Posterior cingulate gyrus (tissue), 11 donors: Measurements from ENCODE around the gene CDC42BPG.
A peak's percentile ranks its signal among the peaks of the same experiment; 100 is the strongest.

Experiments used
- DNase-seq, 10 donors: peaks; one replicate each; pipeline versions ENCODE4 v3.0.0 to v3.0.0-alpha.2; 2020 to 2021; ENCODE audit warnings: mixed read lengths in 3 of 10
- intact Hi-C: fragments of 100-400 bp; cut with DNase I; formaldehyde crosslinking; loops from one replicate; pipeline ENCODE4 v1.15.1; 2023

The CDC42BPG gene

GRCh38 chr11:64796047-64796756, 48.3 kb downstream of the CDC42BPG start:
- intact Hi-C loops = no loop called here
- peak in 5 of 10 donors; percentile 6 to 66 (median 52) for DNase-seq

- intact Hi-C loops = no loop called here
- DNase-seq = peak in 3 of 10 donors; percentile 8 to 70 (median 39)
Measured at GRCh38 chr11:64794526-64794925, 49.9 kb downstream of the CDC42BPG start.

- DNase-seq = peak in 4 of 10 donors; percentile 4 to 62 (median 42)
- intact Hi-C loops = no loop called here
Measured at GRCh38 chr11:64793271-64794160, 50.9 kb downstream of the CDC42BPG start.

GRCh38 chr11:64792482-64792881, 52.0 kb downstream of the CDC42BPG start:
- peak in 2 of 10 donors; percentile 6 to 10 for DNase-seq
- intact Hi-C loops = no loop called here

- peak in 3 of 10 donors; percentile 11 to 60 (median 49) for DNase-seq
Measured at GRCh38 chr11:64791781-64792291, 52.6 kb downstream of the CDC42BPG start.

GRCh38 chr11:64790205-64791095, 54.0 kb downstream of the CDC42BPG start:
- DNase-seq = peak in 5 of 10 donors; percentile 0 to 65 (median 27)
- intact Hi-C loops = no loop called here

More at GRCh38 chr11:64791781-64792291, 52.6 kb downstream of the CDC42BPG start:
- intact Hi-C loops = no loop called here

- DNase-seq = peak in 4 of 10 donors; percentile 5 to 73 (median 28)
- intact Hi-C loops = no loop called here
Measured at GRCh38 chr11:64789331-64790204, 54.9 kb downstream of the CDC42BPG start.

GRCh38 chr11:64788321-64789215, 55.9 kb downstream of the CDC42BPG start:
- intact Hi-C loops = no loop called here
- peak in 3 of 10 donors; percentile 6 to 66 (median 15) for DNase-seq

GRCh38 chr11:64787526-64788320, 56.7 kb downstream of the CDC42BPG start:
- DNase-seq = peak in 7 of 10 donors; percentile 32 to 89 (median 56)
- intact Hi-C loops = no loop called here

- DNase-seq = peak in 5 of 10 donors; percentile 2 to 67 (median 4)
- intact Hi-C loops = no loop called here
Measured at GRCh38 chr11:64786308-64786707, 58.1 kb downstream of the CDC42BPG start.

- intact Hi-C loops = no loop called here
- DNase-seq = no peak
Measured at GRCh38 chr11:64784813-64785581, 59.5 kb downstream of the CDC42BPG start.

GRCh38 chr11:64778473-64779298, 65.8 kb downstream of the CDC42BPG start, which contains the start of gene SF1:
TSS of gene SF1 (minus strand) at chr11:64778542. CDS start at chr11:64778392, 150 bp downstream.
- intact Hi-C loops = loop anchor here (5.0 kb wide), 2 partner anchors 91 to 339 kb away; partner anchors contain the start of gene ZNHIT2
- DNase-seq = peak; percentile 99 to 100 (median 100)

GRCh38 chr11:64778223-64778472, 66.3 kb downstream of the CDC42BPG start:
- intact Hi-C loops = loop anchor here (5.0 kb wide), 2 partner anchors 91 to 339 kb away; partner anchors contain the start of gene ZNHIT2
- DNase-seq = no peak

GRCh38 chr11:64777449-64778222, 66.8 kb downstream of the CDC42BPG start:
- intact Hi-C loops = loop anchor here (5.0 kb wide), 2 partner anchors 90 to 340 kb away; partner anchors contain the start of gene ZNHIT2

More at GRCh38 chr11:64777449-64778222, 66.8 kb downstream of the CDC42BPG start:
- peak; percentile 61 to 95 (median 70) for DNase-seq
